HepG2 (cell line): Measurements from ENCODE around the gene MARK2. TPM values are rescaled to one million over a fixed set of nuclear protein-coding genes. Genes with fewer than 3 reads are reported as not detected.
A peak's percentile ranks its signal among the peaks of the same experiment; 100 is the strongest.

Experiments
- ATAC-seq: fragments of 200-7000 bp; cut with Tn5 transposase; 3 replicates; pipeline ENCODE4 v1.9.1; 2020; ENCODE audit warnings: mild to moderate bottlenecking, moderate library complexity
- BruUV-seq: library from RNA; stranded (reverse); fragments of 400-500 nt; replicated peaks from 2 replicates; lab custom pipeline; 2021; lab: Mats Ljungman, UMichigan
- CTCF ChIA-PET: fragments of 300-600 bp; formaldehyde crosslinking; extraction: SDS; loops from one replicate; lab custom pipeline; 2021; ENCODE audit warnings: low total read pairs, inconsistent platforms, low intra/inter-chr PET ratio; lab: Yijun Ruan, JAX
- POLR2A ChIA-PET: fragments of 350-600 bp; sonication (Branson Sonifier 250); formaldehyde crosslinking; loops from one replicate; lab custom pipeline; 2020; ENCODE audit warnings: antibody characterized with exemption, inconsistent platforms; lab: Yijun Ruan, JAX
- DNase-seq: peaks from one replicate; pipeline ENCODE4 v3.0.0-alpha.2; 2015; ENCODE audit warnings: low spot score
- FAIRE-seq: peaks from 3 replicates; lab custom pipeline; 2011; peaks lifted over from hg19 to GRCh38; lab: Jason Lieb, UNC
- H2AFZ ChIP-seq: one replicate; pipeline ENCODE4 v1.6.1; 2011; ENCODE audit warnings: low read length, inconsistent platforms
- H3K27ac ChIP-seq: fragments of 300-600 bp; 3 replicates; pipeline ENCODE4 v1.8.0; 2011; ENCODE audit warnings: mixed run types, mild to moderate bottlenecking, mixed read lengths, low read length, inconsistent platforms; ENCODE audit not compliant: insufficient read depth; ENCODE audit errors: extremely low read length
- H3K27me3 ChIP-seq, 2 experiments: fragments of 200-600 bp in 1 of 2; 2 replicates in 1 of 2; 3 replicates in 1 of 2; pipeline versions ENCODE4 v1.6.0 to v1.8.0; 2011; ENCODE audit warnings: low read length in 2 of 2, mild to moderate bottlenecking in 2 of 2, moderate library complexity in 2 of 2, inconsistent platforms in 1 of 2; ENCODE audit not compliant: insufficient read depth in 2 of 2, control insufficient read depth in 1 of 2
- H3K36me3 ChIP-seq, 2 experiments: fragments of 200-600 bp in 1 of 2; replicated peaks in 1 of 2; 2 replicates in 1 of 2; 3 replicates in 1 of 2; pipeline versions ENCODE4 v1.5.1 to v1.8.0; 2011; ENCODE audit warnings: low read length in 2 of 2, inconsistent platforms in 1 of 2; ENCODE audit not compliant: insufficient read depth in 2 of 2, control insufficient read depth in 1 of 2
- H3K4me1 ChIP-seq: 2 replicates; pipeline ENCODE4 v1.5.1; 2012; ENCODE audit warnings: low read length, inconsistent platforms; ENCODE audit not compliant: insufficient read depth
- H3K4me2 ChIP-seq: 2 replicates; pipeline ENCODE4 v1.6.0; 2011; ENCODE audit warnings: low read depth, low read length, inconsistent platforms
- H3K4me3 ChIP-seq, 3 experiments: fragments of 200-600 bp in 1 of 3; sonication (generic), shearing (Covaris generic) in 1 of 3; replicated peaks in 1 of 3; 2 replicates each; pipeline ENCODE4 v1.5.1; 2011 to 2016; ENCODE audit warnings: low read length in 3 of 3, inconsistent platforms in 2 of 3, low read depth in 2 of 3, mild to moderate bottlenecking in 2 of 3, control low read depth in 1 of 3, mixed read lengths in 1 of 3; ENCODE audit not compliant: insufficient read depth in 1 of 3
- H3K79me2 ChIP-seq: one replicate; pipeline ENCODE4 v1.6.1; 2011; ENCODE audit warnings: low read length, inconsistent platforms; ENCODE audit not compliant: insufficient read depth
- H3K9ac ChIP-seq: 2 replicates; pipeline ENCODE4 v1.6.0; 2011; ENCODE audit warnings: mild to moderate bottlenecking, low read depth, low read length, inconsistent platforms; ENCODE audit not compliant: insufficient read depth
- H3K9me3 ChIP-seq: 2 replicates; pipeline ENCODE4 v1.5.1; 2012; ENCODE audit warnings: mild to moderate bottlenecking, low read length
- H4K20me1 ChIP-seq: 2 replicates; pipeline ENCODE4 v1.6.0; 2011; ENCODE audit warnings: inconsistent platforms, mild to moderate bottlenecking, low read length, moderate library complexity; ENCODE audit not compliant: insufficient read depth
- BORCS8-MEF2B ChIP-seq: sonication (generic); formaldehyde crosslinking; IDR thresholded peaks from 2 replicates; pipeline ENCODE4 v1.8.0; 2022; ENCODE audit warnings: mild to moderate bottlenecking, missing genetic modification reagents
- FIP1L1 ChIP-seq: fragments of 200-400 bp; formaldehyde crosslinking; IDR thresholded peaks from 2 replicates; pipeline ENCODE4 v1.6.1; 2018; ENCODE audit warnings: low read depth, mild to moderate bottlenecking, low read length, moderate library complexity, borderline replicate concordance; ENCODE audit not compliant: insufficient read depth
- GATAD2A ChIP-seq: IDR thresholded peaks from 2 replicates; pipeline ENCODE4 v1.6.1; 2016
- HNRNPUL1 ChIP-seq: fragments of 200-400 bp; formaldehyde crosslinking; IDR thresholded peaks from 2 replicates; pipeline ENCODE4 v1.6.1; 2017; ENCODE audit warnings: low read depth, mild to moderate bottlenecking, low read length, moderate library complexity
- HOXA7 ChIP-seq: sonication (generic); formaldehyde crosslinking; IDR thresholded peaks from 2 replicates; pipeline ENCODE4 v1.8.1; 2022; ENCODE audit warnings: mild to moderate bottlenecking, missing genetic modification reagents, moderate library complexity
- MTF2 ChIP-seq: sonication (generic); formaldehyde crosslinking; IDR thresholded peaks from 2 replicates; pipeline ENCODE4 v1.5.0; 2020; ENCODE audit warnings: missing genetic modification reagents, borderline replicate concordance
- SIN3A ChIP-seq: IDR thresholded peaks from 2 replicates; pipeline ENCODE4 v1.6.1; 2011; ENCODE audit warnings: low read depth, mild to moderate bottlenecking, control low read depth, low read length, borderline replicate concordance
- SMAD9 ChIP-seq: sonication (generic); formaldehyde crosslinking; IDR thresholded peaks from 2 replicates; pipeline ENCODE4 v1.5.1; 2020; ENCODE audit warnings: mild to moderate bottlenecking, missing genetic modification reagents
- SRSF9 ChIP-seq: fragments of 200-400 bp; formaldehyde crosslinking; IDR thresholded peaks from 2 replicates; pipeline ENCODE4 v1.6.1; 2018; ENCODE audit warnings: borderline replicate concordance, mild to moderate bottlenecking, low read depth, low read length; ENCODE audit not compliant: insufficient read depth, poor library complexity, severe bottlenecking
- WIZ ChIP-seq: sonication (generic); formaldehyde crosslinking; IDR thresholded peaks from 2 replicates; pipeline ENCODE4 v1.5.1; 2020; ENCODE audit warnings: mild to moderate bottlenecking, missing genetic modification reagents
- ZFP37 ChIP-seq: sonication (generic); formaldehyde crosslinking; IDR thresholded peaks from 2 replicates; pipeline ENCODE4 v1.4.0; 2020; ENCODE audit warnings: missing genetic modification reagents, borderline replicate concordance
- ZFP90 ChIP-seq: sonication (generic); formaldehyde crosslinking; IDR thresholded peaks from 2 replicates; pipeline ENCODE4 v1.8.0; 2022; ENCODE audit warnings: missing genetic modification reagents, mild to moderate bottlenecking, inconsistent platforms, borderline replicate concordance
- ZNF546 ChIP-seq: sonication (generic); formaldehyde crosslinking; conservative IDR thresholded peaks from 2 replicates; pipeline ENCODE4 v1.8.1; 2023; ENCODE audit warnings: mild to moderate bottlenecking, missing genetic modification reagents
- ZNF768 ChIP-seq: sonication (generic); formaldehyde crosslinking; IDR thresholded peaks from 2 replicates; pipeline ENCODE4 v1.4.0; 2020; ENCODE audit warnings: missing genetic modification reagents
- WGBS: methylation state at CpG from one replicate; pipeline ENCODE4 v1.1.6; 2017; ENCODE audit warnings: low lambda C conversion rate; 5-methylcytosine and 5-hydroxymethylcytosine counted together
- in situ Hi-C: cut with HindIII; loops from 2 replicates; pipeline ENCODE4 v1.10.0; 2017; ENCODE audit warnings: low pct_unique_long_range_greater_than_20kb; ENCODE audit not compliant: extremely low pct_ligation_motif_present
- intact Hi-C: fragments of 100-400 bp; cut with micrococcal nuclease; formaldehyde crosslinking; loops from one replicate; pipeline ENCODE4 v1.10.0; 2022; ENCODE audit not compliant: unreplicated experiment
- polyA plus RNA-seq, 8 experiments: library from polyadenylated mRNA; depleted of rRNA in 3 of 8; stranded (reverse) in 7 of 8; unstranded in 1 of 8; fragments of >200 nt; fragmentation: Illumina TruSeq in 4 of 8; extraction: Trizol in 4 of 8; gene quantifications; 2 replicates each; pipeline versions ENCODE4 v1.2.1 to v1.2.3, GENCODE V29; 2011 to 2016; ENCODE audit warnings: low read depth in 4 of 8, missing spikeins in 1 of 8, mixed read lengths in 1 of 8; ENCODE audit not compliant: insufficient read depth in 1 of 8
- total RNA-seq, 5 experiments: library from RNA; depleted of rRNA; stranded (reverse); fragments of >200 nt; fragmentation: Illumina TruSeq; extraction: Trizol; gene quantifications; 2 replicates each; pipeline ENCODE4 v1.2.3, GENCODE V29; 2016; ENCODE audit warnings: low read depth in 1 of 5
- TF ChIP-seq, protein P1 (sequence below): sonication (generic); formaldehyde crosslinking; IDR thresholded peaks from 2 replicates; pipeline ENCODE4 v1.4.0; 2020; ENCODE audit warnings: missing genetic modification reagents, mild to moderate bottlenecking, borderline replicate concordance
- TF ChIP-seq, protein P2 (sequence below): sonication (generic); formaldehyde crosslinking; IDR thresholded peaks from 2 replicates; pipeline ENCODE4 v1.4.0; 2020; ENCODE audit warnings: missing genetic modification reagents
- TF ChIP-seq, protein P3 (sequence below): sonication (generic); formaldehyde crosslinking; IDR thresholded peaks from 2 replicates; pipeline ENCODE4 v1.4.0; 2020; ENCODE audit warnings: missing genetic modification reagents, borderline replicate concordance

MARK2 gene
- total and polyA plus RNA-seq, 2 of the 13 experiments (the other 11 are each of a cell fraction or from before 2014, with no cell fraction given) = 13.5 to 13.9 TPM

DNA sequence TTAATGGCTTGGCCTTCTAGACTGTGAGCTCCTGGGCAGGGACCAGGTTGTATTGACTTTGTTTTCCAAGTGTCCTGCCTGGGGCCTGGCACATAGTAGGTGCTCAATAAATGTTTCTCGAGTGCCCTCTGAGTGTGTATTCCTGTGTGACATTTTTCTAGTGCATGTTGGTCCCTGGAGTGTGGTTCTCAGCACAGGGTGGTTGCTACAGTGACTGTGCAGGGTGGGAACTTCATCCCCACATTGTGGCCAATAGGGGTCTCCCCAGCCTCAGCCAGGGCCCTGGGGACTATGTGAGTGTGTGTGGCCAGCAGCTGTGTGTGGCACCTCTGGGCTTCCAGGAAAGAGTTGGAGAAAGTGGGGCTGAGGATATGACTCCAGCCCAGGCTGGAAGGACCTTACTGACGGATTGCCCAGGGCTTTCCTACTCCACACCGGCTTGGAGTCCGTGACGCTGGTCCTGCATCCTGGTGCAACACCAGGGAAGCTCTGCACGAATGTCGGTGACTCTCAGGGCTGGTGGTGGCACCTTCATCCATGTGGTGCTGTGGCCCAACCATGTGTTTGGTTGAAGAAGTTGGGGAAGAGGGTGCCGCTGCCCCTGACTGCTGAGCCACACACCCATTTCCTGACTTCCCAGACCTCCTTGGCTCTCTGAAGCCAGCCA, 9.0 kb upstream of the MARK2 start:
- no peaks in the 10 kb centered on the region for H3K79me2 ChIP-seq
- H3K4me1 ChIP-seq = peaks cover 5% of the 10 kb centered on the region
- peak; percentile 94 for ATAC-seq
- POLR2A ChIA-PET = interaction anchor here (1.1 kb wide), 1 partner anchor 132 kb away, joined by 4 read pairs; no protein-coding TSS in a partner anchor
- no peak overlapping the region for H3K9ac ChIP-seq
- peak; percentile 52 for DNase-seq
- no peak overlapping the region for H2AFZ ChIP-seq
- no peak overlapping the region for H3K27ac ChIP-seq
- H3K4me3 ChIP-seq = no peak overlapping the region
- peaks cover 3 to 9% of the 10 kb centered on the region in 2 experiments; a peak in 4 of 5 replicates for H3K36me3 ChIP-seq
- intact Hi-C loops (loop anchor here (1.0 to 10.0 kb wide), 3 partner anchors 76 to 325 kb away; no protein-coding TSS in a partner anchor), in situ Hi-C loops (loop anchor here (10.0 kb wide), 2 partner anchors 115 to 315 kb away; no protein-coding TSS in a partner anchor)
- CTCF ChIA-PET = interaction anchor here (1.3 to 2.4 kb wide), 2 partner anchors 116 to 319 kb away, joined by 6 read pairs; no protein-coding TSS in a partner anchor
- 83% methylated on average over 6 of the region's 8 CpGs for WGBS
- H3K27me3 ChIP-seq = no peaks in the 10 kb centered on the region
- no peak overlapping the region for H3K4me2 ChIP-seq
- peak; percentile 77 for FAIRE-seq
- BruUV-seq = no TSS peak
- no peaks in the 10 kb centered on the region for H3K9me3 ChIP-seq
- no peaks in the 10 kb centered on the region for H4K20me1 ChIP-seq
- no peak for TF ChIP-seq HOXA7 (CRISPR knock-in tag)
- TF ChIP-seq ZNF768 = peak; percentile 65; the same call in 1 of the 2 replicates
- TF ChIP-seq HNRNPUL1 = no peak
- TF ChIP-seq MTF2 = no peak
- TF ChIP-seq GATAD2A (CRISPR knock-in tag) = no peak
- TF ChIP-seq, protein P1, sequence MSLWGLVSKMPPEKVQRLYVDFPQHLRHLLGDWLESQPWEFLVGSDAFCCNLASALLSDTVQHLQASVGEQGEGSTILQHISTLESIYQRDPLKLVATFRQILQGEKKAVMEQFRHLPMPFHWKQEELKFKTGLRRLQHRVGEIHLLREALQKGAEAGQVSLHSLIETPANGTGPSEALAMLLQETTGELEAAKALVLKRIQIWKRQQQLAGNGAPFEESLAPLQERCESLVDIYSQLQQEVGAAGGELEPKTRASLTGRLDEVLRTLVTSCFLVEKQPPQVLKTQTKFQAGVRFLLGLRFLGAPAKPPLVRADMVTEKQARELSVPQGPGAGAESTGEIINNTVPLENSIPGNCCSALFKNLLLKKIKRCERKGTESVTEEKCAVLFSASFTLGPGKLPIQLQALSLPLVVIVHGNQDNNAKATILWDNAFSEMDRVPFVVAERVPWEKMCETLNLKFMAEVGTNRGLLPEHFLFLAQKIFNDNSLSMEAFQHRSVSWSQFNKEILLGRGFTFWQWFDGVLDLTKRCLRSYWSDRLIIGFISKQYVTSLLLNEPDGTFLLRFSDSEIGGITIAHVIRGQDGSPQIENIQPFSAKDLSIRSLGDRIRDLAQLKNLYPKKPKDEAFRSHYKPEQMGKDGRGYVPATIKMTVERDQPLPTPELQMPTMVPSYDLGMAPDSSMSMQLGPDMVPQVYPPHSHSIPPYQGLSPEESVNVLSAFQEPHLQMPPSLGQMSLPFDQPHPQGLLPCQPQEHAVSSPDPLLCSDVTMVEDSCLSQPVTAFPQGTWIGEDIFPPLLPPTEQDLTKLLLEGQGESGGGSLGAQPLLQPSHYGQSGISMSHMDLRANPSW (CRISPR knock-in tag) = no peak
- TF ChIP-seq WIZ = no peak
- TF ChIP-seq, protein P2, sequence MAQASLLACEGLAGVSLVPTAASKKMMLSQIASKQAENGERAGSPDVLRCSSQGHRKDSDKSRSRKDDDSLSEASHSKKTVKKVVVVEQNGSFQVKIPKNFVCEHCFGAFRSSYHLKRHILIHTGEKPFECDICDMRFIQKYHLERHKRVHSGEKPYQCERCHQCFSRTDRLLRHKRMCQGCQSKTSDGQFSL = no peak
- TF ChIP-seq SRSF9 = no peak
- no peak for TF ChIP-seq BORCS8-MEF2B (CRISPR knock-in tag)
- no peak for TF ChIP-seq ZFP37 (CRISPR knock-in tag)
- TF ChIP-seq SMAD9 (CRISPR knock-in tag) = 0 out of 2 replicates have a peak, but pooled peaks have one; percentile 46
- no peak for TF ChIP-seq ZNF546 (CRISPR knock-in tag)
- no peak for TF ChIP-seq FIP1L1
- no peak for TF ChIP-seq ZFP90 (CRISPR knock-in tag)
- no peak for TF ChIP-seq SIN3A
- TF ChIP-seq, protein P3, sequence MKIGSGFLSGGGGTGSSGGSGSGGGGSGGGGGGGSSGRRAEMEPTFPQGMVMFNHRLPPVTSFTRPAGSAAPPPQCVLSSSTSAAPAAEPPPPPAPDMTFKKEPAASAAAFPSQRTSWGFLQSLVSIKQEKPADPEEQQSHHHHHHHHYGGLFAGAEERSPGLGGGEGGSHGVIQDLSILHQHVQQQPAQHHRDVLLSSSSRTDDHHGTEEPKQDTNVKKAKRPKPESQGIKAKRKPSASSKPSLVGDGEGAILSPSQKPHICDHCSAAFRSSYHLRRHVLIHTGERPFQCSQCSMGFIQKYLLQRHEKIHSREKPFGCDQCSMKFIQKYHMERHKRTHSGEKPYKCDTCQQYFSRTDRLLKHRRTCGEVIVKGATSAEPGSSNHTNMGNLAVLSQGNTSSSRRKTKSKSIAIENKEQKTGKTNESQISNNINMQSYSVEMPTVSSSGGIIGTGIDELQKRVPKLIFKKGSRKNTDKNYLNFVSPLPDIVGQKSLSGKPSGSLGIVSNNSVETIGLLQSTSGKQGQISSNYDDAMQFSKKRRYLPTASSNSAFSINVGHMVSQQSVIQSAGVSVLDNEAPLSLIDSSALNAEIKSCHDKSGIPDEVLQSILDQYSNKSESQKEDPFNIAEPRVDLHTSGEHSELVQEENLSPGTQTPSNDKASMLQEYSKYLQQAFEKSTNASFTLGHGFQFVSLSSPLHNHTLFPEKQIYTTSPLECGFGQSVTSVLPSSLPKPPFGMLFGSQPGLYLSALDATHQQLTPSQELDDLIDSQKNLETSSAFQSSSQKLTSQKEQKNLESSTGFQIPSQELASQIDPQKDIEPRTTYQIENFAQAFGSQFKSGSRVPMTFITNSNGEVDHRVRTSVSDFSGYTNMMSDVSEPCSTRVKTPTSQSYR (CRISPR knock-in tag) = no peak
